Mammary epithelial cell (primary cell): Measurements from ENCODE around the gene TMEM132A.

Experiments
- EZH2 ChIP-seq: IDR thresholded peaks from 2 replicates; pipeline ENCODE4 v1.6.1; 2012; ENCODE audit warnings: low read length, inconsistent platforms, borderline replicate concordance
- TF ChIP-seq, protein P1 (sequence below), 2 donors: IDR thresholded peaks in 1 of 2; conservative IDR thresholded peaks in 1 of 2; 2 replicates each; pipeline ENCODE4 v1.5.1; 2011 to 2012; ENCODE audit warnings: inconsistent platforms in 2 of 2, low read length in 2 of 2, mild to moderate bottlenecking in 2 of 2, control low read depth in 1 of 2, low read depth in 1 of 2; ENCODE audit not compliant: insufficient read depth in 1 of 2; ENCODE audit errors: extremely low read depth in 1 of 2

DNA sequence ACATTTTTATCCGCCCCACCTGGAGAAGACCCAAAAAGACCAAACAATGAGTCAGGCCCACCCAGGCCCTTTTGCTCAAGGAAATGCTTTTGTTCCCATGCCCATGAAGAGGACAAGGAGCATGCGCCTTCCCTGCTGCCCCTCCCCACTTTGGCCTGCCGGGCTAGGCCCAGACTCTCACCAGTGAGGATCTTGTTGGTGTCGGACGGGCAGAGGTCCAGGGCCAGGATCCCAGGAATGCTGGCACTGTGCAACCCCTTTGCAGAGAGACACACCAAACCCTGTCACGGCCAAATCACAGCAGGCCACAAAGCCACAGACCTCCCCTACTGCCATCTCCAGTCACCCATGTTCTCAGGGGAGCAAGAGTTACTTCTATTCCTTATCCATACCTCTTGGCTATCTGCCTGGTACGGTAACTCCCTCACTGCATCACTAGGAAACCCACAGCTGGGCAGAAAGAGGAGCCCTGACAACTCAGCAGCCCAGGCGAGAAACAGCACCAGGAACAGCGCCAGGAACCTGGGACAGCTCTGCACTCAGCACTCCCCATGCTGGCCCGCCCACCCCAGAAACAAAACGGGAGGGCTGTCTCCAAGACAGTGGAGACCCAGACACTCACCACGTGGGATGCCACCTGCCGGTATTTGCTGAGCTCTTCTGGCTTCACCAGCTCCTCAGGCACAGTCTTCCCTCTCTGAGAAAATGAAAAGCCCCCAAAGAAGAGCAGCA, 23.4 kb upstream of the TMEM132A start:
- TF ChIP-seq, protein P1, sequence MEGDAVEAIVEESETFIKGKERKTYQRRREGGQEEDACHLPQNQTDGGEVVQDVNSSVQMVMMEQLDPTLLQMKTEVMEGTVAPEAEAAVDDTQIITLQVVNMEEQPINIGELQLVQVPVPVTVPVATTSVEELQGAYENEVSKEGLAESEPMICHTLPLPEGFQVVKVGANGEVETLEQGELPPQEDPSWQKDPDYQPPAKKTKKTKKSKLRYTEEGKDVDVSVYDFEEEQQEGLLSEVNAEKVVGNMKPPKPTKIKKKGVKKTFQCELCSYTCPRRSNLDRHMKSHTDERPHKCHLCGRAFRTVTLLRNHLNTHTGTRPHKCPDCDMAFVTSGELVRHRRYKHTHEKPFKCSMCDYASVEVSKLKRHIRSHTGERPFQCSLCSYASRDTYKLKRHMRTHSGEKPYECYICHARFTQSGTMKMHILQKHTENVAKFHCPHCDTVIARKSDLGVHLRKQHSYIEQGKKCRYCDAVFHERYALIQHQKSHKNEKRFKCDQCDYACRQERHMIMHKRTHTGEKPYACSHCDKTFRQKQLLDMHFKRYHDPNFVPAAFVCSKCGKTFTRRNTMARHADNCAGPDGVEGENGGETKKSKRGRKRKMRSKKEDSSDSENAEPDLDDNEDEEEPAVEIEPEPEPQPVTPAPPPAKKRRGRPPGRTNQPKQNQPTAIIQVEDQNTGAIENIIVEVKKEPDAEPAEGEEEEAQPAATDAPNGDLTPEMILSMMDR (conservative IDR thresholded peaks at IDR 0.05 in 1 of 2, IDR thresholded peaks at IDR 0.05 in 1 of 2; ENCODE audit: extremely low read depth in 1 of 2, insufficient read depth in 1 of 2, low read depth in 1 of 2, low read length in 2 of 2): no peak
- no peak for TF ChIP-seq EZH2
